GM18508 (cell line): Measurements from ENCODE around the gene GKN2.

Experiments
- ATAC-seq: cut with Tn5 transposase; IDR thresholded peaks from one replicate; pipeline ENCODE4 v1.9.1; 2021; ENCODE audit warnings: moderate number of reproducible peaks; ENCODE audit not compliant: insufficient read depth, unreplicated experiment

Gene GKN2

GRCh38 chr2:68952887-68953521 lies at the start of gene GKN2:
Gene GKN2, minus strand, starts transcription at chr2:68952893. Its CDS starts 32 bp downstream, at chr2:68952861.
- ATAC-seq: no peak

GRCh38 chr2:69001879-69002278 lies 49.2 kb upstream of the GKN2 start:
- ATAC-seq: no peak

- no peak for ATAC-seq
Measured at GRCh38 chr2:68997401-68997800, 44.7 kb upstream of the GKN2 start.

GRCh38 chr2:68995916-68996315 lies 43.2 kb upstream of the GKN2 start:
- no peak for ATAC-seq

- ATAC-seq: no peak
Measured at GRCh38 chr2:68994864-68995263, 42.2 kb upstream of the GKN2 start.

- ATAC-seq: no peak
Measured at GRCh38 chr2:68993660-68994059, 41.0 kb upstream of the GKN2 start.

GRCh38 chr2:68992933-68993332 lies 40.2 kb upstream of the GKN2 start:
- ATAC-seq: no peak

- no peak for ATAC-seq
Measured at GRCh38 chr2:68992341-68992740, 39.6 kb upstream of the GKN2 start.

- ATAC-seq: no peak
Measured at GRCh38 chr2:68989035-68989434, 36.3 kb upstream of the GKN2 start.

GRCh38 chr2:68987021-68987503 lies 34.4 kb upstream of the GKN2 start:
- no peak for ATAC-seq

- ATAC-seq: no peak
Measured at GRCh38 chr2:68980956-68981355, 28.3 kb upstream of the GKN2 start.

- ATAC-seq: no peak
Measured at GRCh38 chr2:68978098-68978497, 25.4 kb upstream of the GKN2 start.

- no peak for ATAC-seq
Measured at GRCh38 chr2:68977453-68977852, 24.8 kb upstream of the GKN2 start.

- no peak for ATAC-seq
Measured at GRCh38 chr2:68975844-68976243, 23.2 kb upstream of the GKN2 start.

- ATAC-seq: no peak
Measured at GRCh38 chr2:68974946-68975665, 22.4 kb upstream of the GKN2 start.

- no peak for ATAC-seq
Measured at GRCh38 chr2:68974251-68974650, 21.6 kb upstream of the GKN2 start, which contains the start of gene GKN1. Gene GKN1, plus strand, starts transcription at chr2:68974636. Its CDS starts 42 bp downstream, at chr2:68974678.

- ATAC-seq: no peak
Measured at GRCh38 chr2:68971591-68972231, 19.0 kb upstream of the GKN2 start.

- ATAC-seq: no peak
Measured at GRCh38 chr2:68970566-68971265, 18.0 kb upstream of the GKN2 start.

- no peak for ATAC-seq
Measured at GRCh38 chr2:68969736-68970490, 17.2 kb upstream of the GKN2 start.

- no peak for ATAC-seq
Measured at GRCh38 chr2:68968221-68968620, 15.5 kb upstream of the GKN2 start.
